H1 (cell line): Measurements from ENCODE around the gene PTPA. TPM values are rescaled to one million over a fixed set of nuclear protein-coding genes. Genes with fewer than 3 reads are reported as not detected.

Experiments
- CTCF ChIA-PET: fragments of 300-600 bp; sonication (Branson Sonifier 250); formaldehyde crosslinking; loops from one replicate; lab custom pipeline; 2021; ENCODE audit not compliant: partially characterized antibody; lab: Charles Lee
- POLR2A ChIA-PET: fragments of 300-600 bp; sonication (Branson Sonifier 250); formaldehyde crosslinking; loops from one replicate; lab custom pipeline; 2021; ENCODE audit warnings: inconsistent platforms; ENCODE audit not compliant: partially characterized antibody; lab: Charles Lee
- DNase-seq, 2 experiments: peaks; one replicate each; pipeline versions ENCODE4 v3.0.0 to v3.0.0-alpha.2; 2010 to 2022; ENCODE audit warnings: low spot score in 2 of 2, low read depth in 1 of 2, mixed read lengths in 1 of 2
- FAIRE-seq: peaks from 2 replicates; lab custom pipeline; 2011; peaks lifted over from hg19 to GRCh38; lab: Jason Lieb, UNC
- H2AFZ ChIP-seq: 2 replicates; pipeline ENCODE4 v1.8.1; 2012; ENCODE audit warnings: low read length, inconsistent platforms
- H2AK5ac ChIP-seq: 2 replicates; pipeline ENCODE4 v1.6.1; 2013; ENCODE audit warnings: low read depth, low read length
- H2BK120ac ChIP-seq: replicated peaks from 2 replicates; pipeline ENCODE3; 2013; ENCODE audit warnings: low read depth, low read length, inconsistent platforms
- H2BK12ac ChIP-seq: 2 replicates; pipeline ENCODE4 v1.6.1; 2013; ENCODE audit warnings: low read depth, low read length
- H2BK15ac ChIP-seq: 2 replicates; pipeline ENCODE4 v1.6.1; 2013; ENCODE audit warnings: low read length
- H2BK20ac ChIP-seq: 2 replicates; pipeline ENCODE4 v1.6.1; 2013; ENCODE audit warnings: low read length
- H2BK5ac ChIP-seq: 2 replicates; pipeline ENCODE4 v1.6.1; 2013; ENCODE audit warnings: low read depth, low read length
- H3K14ac ChIP-seq: 2 replicates; pipeline ENCODE4 v1.6.1; 2013; ENCODE audit warnings: inconsistent platforms; ENCODE audit not compliant: insufficient read length
- H3K18ac ChIP-seq: 2 replicates; pipeline ENCODE4 v1.6.1; 2013; ENCODE audit warnings: low read length; ENCODE audit errors: extremely low read depth
- H3K23ac ChIP-seq: 2 replicates; pipeline ENCODE4 v1.6.1; 2013; ENCODE audit warnings: inconsistent platforms; ENCODE audit not compliant: insufficient read length
- H3K23me2 ChIP-seq: 2 replicates; pipeline ENCODE4 v1.6.1; 2013; ENCODE audit warnings: low read depth, low read length
- H3K27ac ChIP-seq: 2 replicates; pipeline ENCODE4 v1.6.1; 2011; ENCODE audit warnings: low read depth, low read length, inconsistent platforms
- H3K27me3 ChIP-seq, 4 experiments: replicated peaks in 1 of 4; 1 replicate in 1 of 4; 2 replicates in 3 of 4; pipeline versions ENCODE4 v1.6.1 to v1.8.1; 2011 to 2013; ENCODE audit warnings: low read length in 3 of 4, mild to moderate bottlenecking in 3 of 4, inconsistent platforms in 2 of 4, mixed read lengths in 2 of 4, moderate library complexity in 1 of 4; ENCODE audit not compliant: control insufficient read depth in 3 of 4, insufficient read depth in 3 of 4; ENCODE audit errors: extremely low read depth in 1 of 4
- H3K36me3 ChIP-seq, 4 experiments: 2 replicates each; pipeline versions ENCODE4 v1.6.1 to v1.8.1; 2011 to 2013; ENCODE audit warnings: mild to moderate bottlenecking in 4 of 4, low read length in 3 of 4, moderate library complexity in 2 of 4, control low read depth in 1 of 4, inconsistent platforms in 1 of 4; ENCODE audit not compliant: insufficient read depth in 4 of 4, control insufficient read depth in 2 of 4
- H3K4ac ChIP-seq: replicated peaks from 2 replicates; pipeline ENCODE3; 2013; ENCODE audit warnings: low read length, low read depth, mixed read lengths, inconsistent platforms; ENCODE audit not compliant: insufficient read length
- H3K4me1 ChIP-seq, 4 experiments: replicated peaks in 1 of 4; 1 replicate in 1 of 4; 2 replicates in 3 of 4; pipeline versions ENCODE4 v1.6.1 to v1.8.1; 2011 to 2013; ENCODE audit warnings: low read length in 3 of 4, inconsistent platforms in 2 of 4, mixed read lengths in 1 of 4; ENCODE audit not compliant: insufficient read depth in 4 of 4, control insufficient read depth in 3 of 4
- H3K4me2 ChIP-seq, 2 experiments: 2 replicates each; pipeline versions ENCODE4 v1.6.1 to v1.8.1; 2011 to 2013; ENCODE audit warnings: low read depth in 2 of 2, low read length in 2 of 2, control low read depth in 1 of 2, inconsistent platforms in 1 of 2, mild to moderate bottlenecking in 1 of 2; ENCODE audit not compliant: insufficient read depth in 1 of 2
- H3K4me3 ChIP-seq, 4 experiments: fragments of 200-600, 300-600 bp in 1 of 4; sonication (generic), shearing (Covaris generic), sonication (Bioruptor Twin) in 1 of 4; 2 replicates each; pipeline versions ENCODE4 v1.5.1 to v1.8.1; 2011 to 2016; ENCODE audit warnings: low read length in 4 of 4, low read depth in 3 of 4, control low read depth in 2 of 4, inconsistent platforms in 2 of 4, mild to moderate bottlenecking in 2 of 4, mixed read lengths in 1 of 4, moderate library complexity in 1 of 4; ENCODE audit not compliant: insufficient read depth in 2 of 4; ENCODE audit errors: extremely low read depth in 1 of 4
- H3K56ac ChIP-seq: replicated peaks from 2 replicates; pipeline ENCODE3; 2013; ENCODE audit warnings: low read depth, mild to moderate bottlenecking, mixed read lengths, low read length, inconsistent platforms; ENCODE audit not compliant: insufficient read length
- H3K79me1 ChIP-seq: 2 replicates; pipeline ENCODE4 v1.6.1; 2013; ENCODE audit warnings: low read depth, low read length, control low read depth
- H3K79me2 ChIP-seq, 2 experiments: 2 replicates each; pipeline versions ENCODE4 v1.6.1 to v1.8.1; 2012 to 2013; ENCODE audit warnings: low read length in 2 of 2, mild to moderate bottlenecking in 2 of 2, inconsistent platforms in 1 of 2; ENCODE audit not compliant: insufficient read depth in 2 of 2, control insufficient read depth in 1 of 2
- H3K9ac ChIP-seq, 4 experiments: replicated peaks in 1 of 4; 1 replicate in 1 of 4; 2 replicates in 3 of 4; pipeline versions ENCODE4 v1.6.1 to v1.8.1; 2011 to 2013; ENCODE audit warnings: low read depth in 3 of 4, low read length in 3 of 4, control low read depth in 2 of 4, mild to moderate bottlenecking in 2 of 4, moderate library complexity in 2 of 4, inconsistent platforms in 1 of 4; ENCODE audit errors: extremely low read depth in 1 of 4
- H3K9me3 ChIP-seq, 2 experiments: 2 replicates each; pipeline versions ENCODE4 v1.6.1 to v1.8.1; 2012 to 2013; ENCODE audit warnings: mild to moderate bottlenecking in 2 of 2, moderate library complexity in 2 of 2, control low read depth in 1 of 2, inconsistent platforms in 1 of 2, low read depth in 1 of 2, low read length in 1 of 2, mixed read lengths in 1 of 2; ENCODE audit not compliant: insufficient read depth in 2 of 2
- H4K20me1 ChIP-seq, 2 experiments: replicated peaks in 1 of 2; 2 replicates each; pipeline versions ENCODE3 to v1.8.1; 2011 to 2013; ENCODE audit warnings: inconsistent platforms in 2 of 2, low read length in 2 of 2, mild to moderate bottlenecking in 1 of 2; ENCODE audit not compliant: insufficient read depth in 2 of 2, control insufficient read depth in 1 of 2
- H4K5ac ChIP-seq: 2 replicates; pipeline ENCODE4 v1.6.1; 2013; ENCODE audit warnings: low read length, low read depth, mixed read lengths, inconsistent platforms; ENCODE audit not compliant: insufficient read length
- H4K8ac ChIP-seq: 2 replicates; pipeline ENCODE4 v1.8.0; 2013; ENCODE audit warnings: mild to moderate bottlenecking, moderate library complexity, low read length, inconsistent platforms; ENCODE audit not compliant: insufficient read depth; ENCODE audit errors: extremely low read depth
- H4K91ac ChIP-seq: replicated peaks from 2 replicates; pipeline ENCODE3; 2013; ENCODE audit warnings: low read length, mixed read lengths, inconsistent platforms; ENCODE audit not compliant: insufficient read length
- BACH1 ChIP-seq: IDR thresholded peaks from 2 replicates; pipeline ENCODE4 v1.6.1; 2012; ENCODE audit warnings: low read length, improper control_type of control experiment
- CEBPB ChIP-seq: IDR thresholded peaks from 2 replicates; pipeline ENCODE4 v1.6.1; 2012; ENCODE audit warnings: low read depth, low read length
- KDM5A ChIP-seq: fragments of 200-600 bp; IDR thresholded peaks from 2 replicates; pipeline ENCODE4 v1.7.1; 2012; ENCODE audit warnings: mild to moderate bottlenecking, low read length, inconsistent platforms, mixed read lengths
- PHF8 ChIP-seq: fragments of 200-600 bp; sonication (generic); conservative IDR thresholded peaks from 2 replicates; pipeline ENCODE4 v1.7.1; 2012; ENCODE audit warnings: low read depth, mild to moderate bottlenecking, inconsistent platforms, low read length, moderate library complexity
- SIRT6 ChIP-seq: IDR thresholded peaks from one replicate; pipeline ENCODE4 v1.7.1; 2012; ENCODE audit warnings: low read length, inconsistent platforms
- WGBS, 2 experiments: shearing (Covaris generic) in 1 of 2; methylation state at CpG; one replicate each; pipeline versions ENCODE4 v1.1.6 to v1.1.7; 2013 to 2015; ENCODE audit warnings: low lambda C conversion rate in 2 of 2, mixed read lengths in 2 of 2, inconsistent platforms in 1 of 2, low coverage in 1 of 2, missing lambda C conversion rate in 1 of 2; ENCODE audit not compliant: insufficient replicate concordance in 2 of 2, insufficient coverage in 1 of 2, insufficient read length in 1 of 2; ENCODE audit errors: extremely low coverage in 1 of 2, missing lambda C conversion rate in 1 of 2; 5-methylcytosine and 5-hydroxymethylcytosine counted together
- polyA plus RNA-seq, 7 experiments: library from polyadenylated mRNA; depleted of rRNA in 3 of 7; stranded (reverse) in 5 of 7; unstranded in 2 of 7; fragments of >200 nt in 5 of 7; fragments of 200-250 nt in 2 of 7; gene quantifications; 1 replicate in 5 of 7; 2 replicates in 1 of 7; 4 replicates in 1 of 7; pipeline versions ENCODE4 v1.2.1 to v1.2.3, GENCODE V29; 2011 to 2013; ENCODE audit warnings: missing spikeins in 2 of 7, mixed read lengths in 2 of 7
- total RNA-seq: library from RNA; stranded (reverse); fragmentation: NEBNext Ultra II Directional; extraction: Animal tissue kit (Norgen Biotek cat#: 25700); gene quantifications from 2 replicates; pipeline ENCODE4 v1.2.1, GENCODE V29; 2021
- TF ChIP-seq, protein P1 (sequence below): IDR thresholded peaks from 2 replicates; pipeline ENCODE4 v1.6.1; 2011; ENCODE audit warnings: low read length, improper control_type of control experiment

The PTPA gene
- total and polyA plus RNA-seq, 2 of the 8 experiments (the other 6 are each of a cell fraction or from before 2014, with no cell fraction given): 114 to 145 TPM

DNA sequence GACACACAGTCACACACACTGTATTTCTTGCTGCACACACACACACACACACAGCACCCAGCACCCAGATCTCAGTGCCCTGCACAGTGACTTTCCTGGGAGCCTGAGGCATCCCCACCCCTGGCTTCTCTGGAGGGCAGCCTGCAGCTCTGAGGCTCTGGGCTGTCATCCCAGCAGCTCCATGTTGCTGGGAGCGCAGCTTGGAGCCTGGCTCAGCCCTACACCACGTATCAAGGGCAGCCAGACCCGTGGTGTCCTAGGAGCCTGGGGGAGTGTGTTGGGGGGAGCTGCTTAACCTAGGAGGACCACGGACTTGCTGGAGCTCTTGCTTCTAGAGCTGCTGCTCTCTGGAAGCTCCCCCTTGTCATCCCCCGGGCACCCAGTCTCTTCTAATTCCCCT lies 61.6 kb downstream of the PTPA start:
- POLR2A ChIA-PET: interaction anchor here (0.6 to 2.9 kb wide), 7 partner anchors 25 to 324 kb away, joined by 3 to 18 read pairs (median 4); no protein-coding TSS in a partner anchor
- H3K9ac ChIP-seq: no peak overlapping the region
- no peak for TF ChIP-seq BACH1
- TF ChIP-seq PHF8: no peak
- TF ChIP-seq SIRT6: no peak
- no peak for TF ChIP-seq KDM5A
- TF ChIP-seq, protein P1, sequence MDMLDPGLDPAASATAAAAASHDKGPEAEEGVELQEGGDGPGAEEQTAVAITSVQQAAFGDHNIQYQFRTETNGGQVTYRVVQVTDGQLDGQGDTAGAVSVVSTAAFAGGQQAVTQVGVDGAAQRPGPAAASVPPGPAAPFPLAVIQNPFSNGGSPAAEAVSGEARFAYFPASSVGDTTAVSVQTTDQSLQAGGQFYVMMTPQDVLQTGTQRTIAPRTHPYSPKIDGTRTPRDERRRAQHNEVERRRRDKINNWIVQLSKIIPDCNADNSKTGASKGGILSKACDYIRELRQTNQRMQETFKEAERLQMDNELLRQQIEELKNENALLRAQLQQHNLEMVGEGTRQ: no peak
- TF ChIP-seq CEBPB: no peak

More for the DNA sequence above, 61.6 kb downstream of the PTPA start:
- CTCF ChIA-PET: interaction anchor here (0.5 to 27.8 kb wide), 37 partner anchors 10 to 554 kb away, joined by 3 to 831 read pairs (median 4); partner anchors contain the start of genes C9orf50 and NTMT1
- DNase-seq: no peak
- Histone ChIP-seq H3K4me2 (no peak overlapping the region), H4K20me1 (peaks cover 3 to 4% of the 10 kb centered on the region in 2 experiments), H3K4ac (no peak overlapping the region), H3K27me3 (peaks cover 19 to 44% (median 39%) of the 10 kb centered on the region in 4 experiments), H3K56ac (no peak overlapping the region), H3K4me3 (no peak overlapping the region), H2BK12ac (peak overlapping the region; percentile 50; the same call in 1 of the 2 replicates), H2BK15ac (no peak overlapping the region), H3K79me1 (no peaks in the 10 kb centered on the region), H2BK20ac (peak overlapping the region; percentile 43; the same call in 1 of the 2 replicates), H3K23ac (no peak overlapping the region), H3K18ac (no peak overlapping the region), H3K23me2 (peaks cover 18% of the 10 kb centered on the region), H3K9me3 (no peaks in the 10 kb centered on the region), H3K27ac (no peak overlapping the region), H2BK5ac (no peak overlapping the region), H4K8ac (no peak overlapping the region), H3K79me2 (no peaks in the 10 kb centered on the region), H3K14ac (no peak overlapping the region), H2AK5ac (no peak overlapping the region; the same call in 1 of the 2 replicates), H4K91ac (no peak overlapping the region), H2AFZ (no peak overlapping the region), H3K4me1 (peaks cover 2 to 26% (median 9%) of the 10 kb centered on the region in 4 experiments), H2BK120ac (no peak overlapping the region), H3K36me3 (no peaks in the 10 kb centered on the region), H4K5ac (no peak overlapping the region)
- WGBS, 2 experiments: 68% methylated on average over 5 of the region's 5 CpGs; no CpG with 5 or more reads in 1 of the 2 experiments
- FAIRE-seq: no peak
